ENCODE measurements around the gene CRAMP1.

GRCh38 chr16:1698680-1699079, 86.5 kb downstream of the CRAMP1 start:
- TF ChIP-seq CTCF (IDR thresholded peaks at IDR 0.05; ENCODE audit: extremely low read depth in 1 of 2, insufficient read depth in 1 of 2, low read depth in 1 of 2, low read length in 2 of 2) (no peak), POLR2A (IDR thresholded peaks at IDR 0.05; ENCODE audit: low read depth, low read length) (no peak), MYC (IDR thresholded peaks at IDR 0.05; ENCODE audit: low read depth, low read length) (no peak), MAX (IDR thresholded peaks at IDR 0.05; ENCODE audit: insufficient read depth, insufficient read length) (no peak)
